ENCODE data around the gene KANK3.

- TF ChIP-seq POLR2A (IDR thresholded peaks at IDR 0.05) = no peak
- TF ChIP-seq, protein P1, sequence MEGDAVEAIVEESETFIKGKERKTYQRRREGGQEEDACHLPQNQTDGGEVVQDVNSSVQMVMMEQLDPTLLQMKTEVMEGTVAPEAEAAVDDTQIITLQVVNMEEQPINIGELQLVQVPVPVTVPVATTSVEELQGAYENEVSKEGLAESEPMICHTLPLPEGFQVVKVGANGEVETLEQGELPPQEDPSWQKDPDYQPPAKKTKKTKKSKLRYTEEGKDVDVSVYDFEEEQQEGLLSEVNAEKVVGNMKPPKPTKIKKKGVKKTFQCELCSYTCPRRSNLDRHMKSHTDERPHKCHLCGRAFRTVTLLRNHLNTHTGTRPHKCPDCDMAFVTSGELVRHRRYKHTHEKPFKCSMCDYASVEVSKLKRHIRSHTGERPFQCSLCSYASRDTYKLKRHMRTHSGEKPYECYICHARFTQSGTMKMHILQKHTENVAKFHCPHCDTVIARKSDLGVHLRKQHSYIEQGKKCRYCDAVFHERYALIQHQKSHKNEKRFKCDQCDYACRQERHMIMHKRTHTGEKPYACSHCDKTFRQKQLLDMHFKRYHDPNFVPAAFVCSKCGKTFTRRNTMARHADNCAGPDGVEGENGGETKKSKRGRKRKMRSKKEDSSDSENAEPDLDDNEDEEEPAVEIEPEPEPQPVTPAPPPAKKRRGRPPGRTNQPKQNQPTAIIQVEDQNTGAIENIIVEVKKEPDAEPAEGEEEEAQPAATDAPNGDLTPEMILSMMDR (IDR thresholded peaks at IDR 0.05) = no peak
These were observed 49.0 kb upstream of the KANK3 start for GRCh38 chr19:8392017-8392591.

Data from uterus (tissue), 2 donors.